ENCODE data around the gene TFAP2B.

DNA sequence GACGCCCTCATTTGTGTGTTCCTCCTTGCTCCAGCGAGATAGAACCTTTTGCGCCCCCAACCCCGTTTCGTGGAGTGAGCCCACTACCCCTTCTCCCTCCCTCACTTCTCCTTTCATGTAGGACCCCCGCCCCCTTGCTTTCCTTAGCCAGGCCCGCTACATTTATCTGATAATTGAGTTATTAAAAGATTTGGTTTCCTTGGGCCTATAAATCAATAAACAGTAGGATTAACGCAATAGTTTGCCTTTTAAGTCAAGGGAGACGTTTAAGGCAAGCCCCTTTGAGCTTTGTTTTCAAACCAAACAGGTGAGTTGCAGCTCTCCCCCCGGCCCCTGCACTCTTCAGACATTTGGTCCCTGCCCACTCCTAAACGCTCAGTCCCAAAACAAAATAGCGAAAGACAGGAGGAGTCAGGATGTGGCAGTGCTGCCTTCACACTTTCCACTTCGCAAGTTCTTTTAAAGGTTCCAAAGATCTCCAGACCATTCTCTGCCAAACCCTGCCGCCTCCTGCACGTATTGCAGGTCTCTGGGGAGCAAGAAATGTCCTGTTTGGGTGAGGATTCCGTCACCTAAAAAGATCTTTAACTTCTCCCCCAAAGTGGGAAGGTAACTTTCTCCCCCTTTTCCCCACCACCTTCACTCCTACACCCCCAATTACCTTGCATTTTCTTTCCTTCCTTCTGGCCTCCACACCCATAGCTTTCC lies 27.6 kb downstream of the TFAP2B start:
- TF ChIP-seq, protein P1, sequence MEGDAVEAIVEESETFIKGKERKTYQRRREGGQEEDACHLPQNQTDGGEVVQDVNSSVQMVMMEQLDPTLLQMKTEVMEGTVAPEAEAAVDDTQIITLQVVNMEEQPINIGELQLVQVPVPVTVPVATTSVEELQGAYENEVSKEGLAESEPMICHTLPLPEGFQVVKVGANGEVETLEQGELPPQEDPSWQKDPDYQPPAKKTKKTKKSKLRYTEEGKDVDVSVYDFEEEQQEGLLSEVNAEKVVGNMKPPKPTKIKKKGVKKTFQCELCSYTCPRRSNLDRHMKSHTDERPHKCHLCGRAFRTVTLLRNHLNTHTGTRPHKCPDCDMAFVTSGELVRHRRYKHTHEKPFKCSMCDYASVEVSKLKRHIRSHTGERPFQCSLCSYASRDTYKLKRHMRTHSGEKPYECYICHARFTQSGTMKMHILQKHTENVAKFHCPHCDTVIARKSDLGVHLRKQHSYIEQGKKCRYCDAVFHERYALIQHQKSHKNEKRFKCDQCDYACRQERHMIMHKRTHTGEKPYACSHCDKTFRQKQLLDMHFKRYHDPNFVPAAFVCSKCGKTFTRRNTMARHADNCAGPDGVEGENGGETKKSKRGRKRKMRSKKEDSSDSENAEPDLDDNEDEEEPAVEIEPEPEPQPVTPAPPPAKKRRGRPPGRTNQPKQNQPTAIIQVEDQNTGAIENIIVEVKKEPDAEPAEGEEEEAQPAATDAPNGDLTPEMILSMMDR (IDR thresholded peaks at IDR 0.05): no peak
- TF ChIP-seq POLR2AphosphoS5 (IDR thresholded peaks at IDR 0.05; ENCODE audit: insufficient read depth in 1 of 2, low read depth in 1 of 2): no peak
- TF ChIP-seq POLR2A (IDR thresholded peaks at IDR 0.05): no peak

All from vagina (tissue), 2 donors.